PC-3 (cell line): Measurements from ENCODE around the gene FURIN. TPM values are rescaled to one million over a fixed set of nuclear protein-coding genes. Genes with fewer than 3 reads are reported as not detected.

Experiments used
- ATAC-seq: fragments of 200-7000 bp; cut with Tn5 transposase; 2 replicates; pipeline ENCODE4 v1.9.1; 2020; ENCODE audit warnings: mild to moderate bottlenecking, moderate library complexity
- BruUV-seq: library from RNA; stranded (reverse); fragments of 400-500 nt; replicated peaks from 2 replicates; lab custom pipeline; 2021; lab: Mats Ljungman, UMichigan
- CTCF ChIA-PET: fragments of 300-600 bp; sonication (Branson Sonifier 250); formaldehyde crosslinking; loops from one replicate; lab custom pipeline; 2022; ENCODE audit warnings: antibody characterized with exemption; lab: Charles Lee
- POLR2A ChIA-PET: fragments of 300-600 bp; sonication (Branson Sonifier 250); formaldehyde crosslinking; loops from one replicate; lab custom pipeline; 2022; ENCODE audit warnings: antibody characterized with exemption; ENCODE audit not compliant: unreplicated experiment; lab: Charles Lee
- DNase-seq: peaks from one replicate; pipeline ENCODE4 v3.0.0-alpha.2; 2015
- H2AFZ ChIP-seq: fragments of 300-600 bp; sonication (generic); 2 replicates; pipeline ENCODE4 v1.6.0; 2016; ENCODE audit warnings: antibody characterized with exemption, low read length
- H3F3A ChIP-seq: fragments of 300-600 bp; sonication (generic); one replicate; pipeline ENCODE4 v1.6.0; 2017; ENCODE audit warnings: antibody characterized with exemption, low read length, control low read depth, mild to moderate bottlenecking; ENCODE audit not compliant: unreplicated experiment
- H3K27ac ChIP-seq: fragments of 300-600 bp; sonication (generic); 2 replicates; pipeline ENCODE4 v1.5.1; 2016; ENCODE audit warnings: mild to moderate bottlenecking, low read length
- H3K27me3 ChIP-seq: fragments of 300-600 bp; sonication (generic); 2 replicates; pipeline ENCODE4 v1.6.1; 2016; ENCODE audit warnings: low read length, mixed read lengths
- H3K36me3 ChIP-seq: fragments of 300-600 bp; sonication (generic); 2 replicates; pipeline ENCODE4 v1.6.1; 2016; ENCODE audit warnings: low read depth, mixed run types, low read length, mixed read lengths
- H3K4me1 ChIP-seq: fragments of 300-600 bp; sonication (generic); 2 replicates; pipeline ENCODE4 v1.5.1; 2016; ENCODE audit warnings: low read length; ENCODE audit not compliant: insufficient read depth
- H3K4me2 ChIP-seq: fragments of 300-600 bp; sonication (generic); 2 replicates; pipeline ENCODE4 v1.6.0; 2016; ENCODE audit warnings: low read length
- H3K4me3 ChIP-seq: fragments of 300-600 bp; sonication (generic); 2 replicates; pipeline ENCODE4 v1.5.1; 2016; ENCODE audit warnings: mild to moderate bottlenecking, low read length, mixed read lengths
- H3K79me2 ChIP-seq: fragments of 300-600 bp; sonication (generic); 2 replicates; pipeline ENCODE4 v1.6.1; 2017; ENCODE audit warnings: low read length, mixed read lengths
- H3K9ac ChIP-seq: fragments of 300-600 bp; sonication (generic); 2 replicates; pipeline ENCODE4 v1.6.0; 2016; ENCODE audit warnings: mild to moderate bottlenecking, low read length
- H3K9me2 ChIP-seq: fragments of 300-600 bp; sonication (generic); replicated peaks from 2 replicates; pipeline ENCODE4 v1.6.1; 2016; ENCODE audit warnings: mixed run types, low read length, mixed read lengths
- H3K9me3 ChIP-seq: fragments of 300-600 bp; sonication (generic); 2 replicates; pipeline ENCODE4 v1.6.1; 2016; ENCODE audit warnings: low read length, mixed read lengths
- H4K20me1 ChIP-seq: fragments of 300-600 bp; sonication (generic); 2 replicates; pipeline ENCODE4 v1.6.1; 2016; ENCODE audit warnings: low read length, mixed read lengths
- EZH2phosphoT487 ChIP-seq: fragments of 300-600 bp; sonication (generic); IDR thresholded peaks from 2 replicates; pipeline ENCODE4 v1.6.1; 2018; ENCODE audit warnings: mild to moderate bottlenecking, antibody characterized with exemption, low read length, borderline replicate concordance
- intact Hi-C: fragments of 100-400 bp; cut with micrococcal nuclease; formaldehyde crosslinking; loops from 2 replicates; pipeline ENCODE4 v1.9.0; 2023
- total RNA-seq: library from RNA; depleted of rRNA; stranded (reverse); fragments of >200 nt; gene quantifications from 2 replicates; pipeline ENCODE4 v1.2.3, GENCODE V29; 2014; rRNA removed
- TF ChIP-seq, protein P1 (sequence below): fragments of 300-600 bp; sonication (generic); conservative IDR thresholded peaks from 2 replicates; pipeline ENCODE4 v1.5.1; 2017; ENCODE audit warnings: antibody characterized with exemption, low read depth, mild to moderate bottlenecking, low read length

FURIN gene
- total RNA-seq, 1 experiment from 2014 or later: 39.1 TPM

DNA sequence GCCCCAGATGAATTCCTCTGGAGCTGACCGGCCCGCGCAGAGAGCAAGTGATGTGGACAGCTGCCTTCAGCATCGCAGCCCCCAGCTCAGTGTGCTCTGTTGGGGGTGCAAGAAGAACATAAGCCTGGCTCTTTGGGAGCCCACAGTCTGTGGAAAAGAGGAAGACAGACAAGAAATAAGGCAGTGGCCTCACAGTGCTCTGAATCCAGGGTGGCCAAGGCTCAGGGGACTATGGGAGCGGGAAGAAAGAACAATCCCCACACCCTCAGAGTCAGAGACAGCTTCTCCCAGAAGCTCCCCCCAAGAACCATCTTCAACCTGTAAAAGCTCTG, 64.2 kb downstream of the FURIN start:
- H3K36me3 ChIP-seq: no peaks in the 10 kb centered on the region
- H4K20me1 ChIP-seq: no peaks in the 10 kb centered on the region
- no peaks in the 10 kb centered on the region for H3F3A ChIP-seq
- ChIA-PET CTCF (interaction anchor here (0.6 to 2.1 kb wide), 3 partner anchors 25 to 183 kb away, joined by 3 to 10 read pairs (median 5); partner anchors contain the start of gene MAN2A2), POLR2A (no interaction called here)
- intact Hi-C loops: loop anchor here (5.0 to 10.0 kb wide), 2 partner anchors 60 to 102 kb away; partner anchors contain the start of gene PRC1
- peaks cover 23% of the 10 kb centered on the region for H3K79me2 ChIP-seq
- no peaks in the 10 kb centered on the region for H3K9me2 ChIP-seq
- no peak overlapping the region for H3K27ac ChIP-seq
- H3K27me3 ChIP-seq: no peaks in the 10 kb centered on the region
- BruUV-seq: no TSS peak
- peak overlapping the region; percentile 83; the same call in 1 of the 2 replicates for H3K9ac ChIP-seq
- H3K4me1 ChIP-seq: peaks cover 39% of the 10 kb centered on the region
- peak overlapping the region; percentile 94 for H2AFZ ChIP-seq
- peak overlapping the region; percentile 97 for H3K4me2 ChIP-seq
- H3K9me3 ChIP-seq: no peaks in the 10 kb centered on the region
- ATAC-seq (no peak), DNase-seq (no peak)
- no peak for TF ChIP-seq EZH2phosphoT487
- TF ChIP-seq, protein P1, sequence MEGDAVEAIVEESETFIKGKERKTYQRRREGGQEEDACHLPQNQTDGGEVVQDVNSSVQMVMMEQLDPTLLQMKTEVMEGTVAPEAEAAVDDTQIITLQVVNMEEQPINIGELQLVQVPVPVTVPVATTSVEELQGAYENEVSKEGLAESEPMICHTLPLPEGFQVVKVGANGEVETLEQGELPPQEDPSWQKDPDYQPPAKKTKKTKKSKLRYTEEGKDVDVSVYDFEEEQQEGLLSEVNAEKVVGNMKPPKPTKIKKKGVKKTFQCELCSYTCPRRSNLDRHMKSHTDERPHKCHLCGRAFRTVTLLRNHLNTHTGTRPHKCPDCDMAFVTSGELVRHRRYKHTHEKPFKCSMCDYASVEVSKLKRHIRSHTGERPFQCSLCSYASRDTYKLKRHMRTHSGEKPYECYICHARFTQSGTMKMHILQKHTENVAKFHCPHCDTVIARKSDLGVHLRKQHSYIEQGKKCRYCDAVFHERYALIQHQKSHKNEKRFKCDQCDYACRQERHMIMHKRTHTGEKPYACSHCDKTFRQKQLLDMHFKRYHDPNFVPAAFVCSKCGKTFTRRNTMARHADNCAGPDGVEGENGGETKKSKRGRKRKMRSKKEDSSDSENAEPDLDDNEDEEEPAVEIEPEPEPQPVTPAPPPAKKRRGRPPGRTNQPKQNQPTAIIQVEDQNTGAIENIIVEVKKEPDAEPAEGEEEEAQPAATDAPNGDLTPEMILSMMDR: peak; percentile 3; the same call in 1 of the 2 replicates
- peak overlapping the region; percentile 87 for H3K4me3 ChIP-seq

Other genes with a start within 250 kb of the FURIN start
- gene BLM, start 151.2 kb upstream of the FURIN start, total RNA-seq: 10.3 and 18.7 TPM in 2 replicates
- gene FES, start 15.9 kb downstream of the FURIN start, total RNA-seq: 2.8 and 11.5 TPM in 2 replicates
- gene MAN2A2, start 34.7 kb downstream of the FURIN start, total RNA-seq: 19.8 and 26.3 TPM in 2 replicates
- 18.5 and 19.6 TPM in 2 replicates for gene HDDC3, start 64.0 kb downstream of the FURIN start, total RNA-seq
- gene UNC45A, start 66.7 kb downstream of the FURIN start, total RNA-seq: 68.4 and 73.7 TPM in 2 replicates
- 9.2 and 11.7 TPM in 2 replicates for gene RCCD1, start 86.3 kb downstream of the FURIN start, total RNA-seq
- gene PRC1, start 125.9 kb downstream of the FURIN start, total RNA-seq: 236 and 243 TPM in 2 replicates
- 7.5 and 8.0 TPM in 2 replicates for gene VPS33B, start 154.0 kb downstream of the FURIN start, total RNA-seq
- gene SV2B, start 231.7 kb downstream of the FURIN start, total RNA-seq: not detected in 2 replicates